HG02642 (cell line): ENCODE results near the gene ZDHHC1.

Experiments
- ATAC-seq: cut with Tn5 transposase; IDR thresholded peaks from one replicate; pipeline ENCODE4 v1.9.1; 2021; ENCODE audit warnings: mild to moderate bottlenecking; ENCODE audit not compliant: unreplicated experiment, poor library complexity

The ZDHHC1 gene

DNA sequence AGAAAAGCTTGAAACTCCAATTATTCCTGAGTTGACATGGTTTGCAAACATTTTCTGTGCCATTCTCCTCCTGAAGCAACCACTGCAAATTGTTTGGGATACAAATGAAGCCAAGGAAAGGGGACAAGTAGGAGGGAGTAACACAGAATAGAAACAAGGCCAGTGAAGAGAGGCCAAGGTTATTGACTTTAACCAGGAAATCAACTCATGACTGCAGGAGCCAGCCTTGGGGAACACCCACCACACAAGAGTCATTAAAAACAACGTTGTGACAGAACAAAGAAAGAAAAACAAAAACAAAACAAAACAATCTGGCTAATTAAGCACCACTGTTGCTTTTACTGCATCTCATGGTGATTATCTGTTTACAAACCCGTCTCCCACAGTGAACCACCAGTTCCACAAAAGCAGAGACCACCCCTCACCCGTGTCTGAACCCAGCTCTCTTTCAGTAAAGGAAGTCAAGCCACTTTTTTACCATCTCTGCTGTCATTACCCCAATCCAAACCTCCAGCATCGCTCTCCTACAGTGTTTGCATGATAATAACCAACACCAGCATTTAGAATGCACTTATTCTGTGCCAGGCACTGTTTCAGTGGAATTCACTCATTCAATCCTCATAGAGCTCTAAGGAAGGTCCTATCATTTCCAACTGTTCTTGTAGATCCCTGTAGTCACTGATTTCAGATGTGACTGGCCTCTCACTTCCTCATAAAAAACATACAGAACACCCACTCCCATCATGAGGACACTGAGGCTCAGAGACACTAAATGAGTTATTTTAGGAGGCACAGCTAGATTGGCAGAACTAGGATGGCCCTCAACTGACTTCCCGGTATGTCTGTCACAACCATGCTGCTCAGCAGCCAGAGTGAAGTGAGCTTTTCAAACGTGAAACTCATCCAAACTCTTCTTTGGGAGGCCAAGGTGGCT lies 2.0 kb downstream of the ZDHHC1 start:
- ATAC-seq, result no peak

GRCh38 chr16:67412294-67412693 lies 4.0 kb downstream of the ZDHHC1 start:
- no peak for ATAC-seq

DNA sequence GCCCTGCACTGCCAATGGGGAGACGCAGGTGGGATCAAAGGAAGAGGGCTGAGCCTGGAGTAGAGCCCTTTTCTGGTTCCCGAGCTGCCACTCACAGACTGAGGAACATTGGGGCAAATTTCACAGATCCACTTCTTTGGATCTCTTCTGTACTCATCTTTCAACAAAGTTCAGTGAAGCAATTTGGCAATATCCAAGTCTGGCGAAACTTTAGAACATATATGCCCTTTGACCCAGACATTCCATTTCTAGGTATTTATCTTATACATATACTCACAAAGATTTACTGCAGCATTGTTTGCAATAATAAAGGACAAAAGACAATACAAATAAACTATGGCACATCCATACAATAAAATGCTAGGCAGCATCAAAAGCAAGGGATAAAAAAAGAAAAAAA lies 4.9 kb downstream of the ZDHHC1 start:
- ATAC-seq, result no peak

GRCh38 chr16:67409631-67410030 lies 6.6 kb downstream of the ZDHHC1 start:
- ATAC-seq, result no peak

DNA sequence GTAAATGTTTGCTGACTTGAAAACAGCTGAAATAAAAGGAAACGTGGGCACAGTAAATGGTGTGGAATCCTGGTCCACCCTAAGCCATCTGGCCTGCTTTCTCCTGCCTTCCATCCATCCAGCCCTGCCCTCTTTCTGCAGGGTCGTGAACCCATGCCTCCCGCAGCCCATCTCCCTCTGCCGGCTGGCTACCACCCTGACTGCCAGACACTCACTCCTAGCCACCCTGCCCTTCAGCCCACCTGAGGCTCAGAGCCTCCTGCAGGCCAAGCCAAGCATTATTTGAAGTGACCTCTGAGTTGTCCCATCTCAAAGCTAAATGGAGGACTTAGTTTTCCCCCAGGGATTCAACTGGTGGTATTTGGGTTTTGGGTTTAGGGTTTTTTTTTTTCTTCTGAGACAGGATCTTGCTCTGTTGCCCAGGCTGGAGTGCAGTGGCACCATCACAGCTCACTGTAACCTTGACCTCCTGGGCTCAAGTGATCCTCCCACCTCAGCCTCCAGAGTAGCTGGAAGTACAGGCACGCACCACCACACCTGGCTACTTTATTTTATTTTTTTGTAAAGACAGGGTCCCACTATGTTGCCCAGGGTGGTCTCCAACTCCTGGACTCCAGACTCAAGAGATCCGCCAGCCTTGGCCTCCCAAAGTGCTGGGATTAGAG lies 8.4 kb downstream of the ZDHHC1 start:
- ATAC-seq, result no peak

- no peak for ATAC-seq
Measured at GRCh38 chr16:67407176-67407787, 9.0 kb downstream of the ZDHHC1 start.

GRCh38 chr16:67406111-67406971 lies 9.9 kb downstream of the ZDHHC1 start:
- no peak for ATAC-seq

- no peak for ATAC-seq
Measured at GRCh38 chr16:67405336-67405735, 10.9 kb downstream of the ZDHHC1 start.

GRCh38 chr16:67404740-67405226 lies 11.5 kb downstream of the ZDHHC1 start:
- ATAC-seq, result no peak

DNA sequence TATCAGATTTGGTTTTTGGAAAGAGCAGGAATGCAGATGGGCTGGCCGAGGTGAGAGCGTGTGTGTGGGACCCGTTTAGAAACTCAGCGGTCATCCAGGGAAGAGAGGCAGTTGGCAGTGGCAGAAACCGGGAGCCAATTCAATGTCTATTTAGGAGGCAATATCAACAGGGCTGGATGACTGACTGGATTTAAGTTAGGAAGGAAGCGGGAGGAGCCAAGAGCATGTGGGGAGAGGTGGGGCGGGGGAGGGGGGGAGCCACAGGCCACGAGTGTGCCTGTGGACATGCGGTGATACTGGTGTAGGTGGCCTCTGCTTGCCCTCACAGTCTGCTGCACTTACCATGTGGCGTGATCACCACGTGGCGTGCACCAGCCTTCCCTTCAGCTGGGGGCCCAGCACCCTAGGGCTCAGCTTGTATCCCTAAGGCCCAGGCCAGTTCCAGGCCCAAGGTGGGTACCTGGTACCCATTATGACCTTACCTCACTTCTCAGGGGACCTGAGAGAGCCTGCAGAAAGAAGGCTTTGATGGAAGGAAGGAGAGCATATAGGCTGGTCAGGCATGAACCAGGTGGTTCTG lies 12.2 kb downstream of the ZDHHC1 start:
- ATAC-seq, result no peak

- ATAC-seq, result no peak
Measured at GRCh38 chr16:67400901-67401300, 15.4 kb downstream of the ZDHHC1 start.

DNA sequence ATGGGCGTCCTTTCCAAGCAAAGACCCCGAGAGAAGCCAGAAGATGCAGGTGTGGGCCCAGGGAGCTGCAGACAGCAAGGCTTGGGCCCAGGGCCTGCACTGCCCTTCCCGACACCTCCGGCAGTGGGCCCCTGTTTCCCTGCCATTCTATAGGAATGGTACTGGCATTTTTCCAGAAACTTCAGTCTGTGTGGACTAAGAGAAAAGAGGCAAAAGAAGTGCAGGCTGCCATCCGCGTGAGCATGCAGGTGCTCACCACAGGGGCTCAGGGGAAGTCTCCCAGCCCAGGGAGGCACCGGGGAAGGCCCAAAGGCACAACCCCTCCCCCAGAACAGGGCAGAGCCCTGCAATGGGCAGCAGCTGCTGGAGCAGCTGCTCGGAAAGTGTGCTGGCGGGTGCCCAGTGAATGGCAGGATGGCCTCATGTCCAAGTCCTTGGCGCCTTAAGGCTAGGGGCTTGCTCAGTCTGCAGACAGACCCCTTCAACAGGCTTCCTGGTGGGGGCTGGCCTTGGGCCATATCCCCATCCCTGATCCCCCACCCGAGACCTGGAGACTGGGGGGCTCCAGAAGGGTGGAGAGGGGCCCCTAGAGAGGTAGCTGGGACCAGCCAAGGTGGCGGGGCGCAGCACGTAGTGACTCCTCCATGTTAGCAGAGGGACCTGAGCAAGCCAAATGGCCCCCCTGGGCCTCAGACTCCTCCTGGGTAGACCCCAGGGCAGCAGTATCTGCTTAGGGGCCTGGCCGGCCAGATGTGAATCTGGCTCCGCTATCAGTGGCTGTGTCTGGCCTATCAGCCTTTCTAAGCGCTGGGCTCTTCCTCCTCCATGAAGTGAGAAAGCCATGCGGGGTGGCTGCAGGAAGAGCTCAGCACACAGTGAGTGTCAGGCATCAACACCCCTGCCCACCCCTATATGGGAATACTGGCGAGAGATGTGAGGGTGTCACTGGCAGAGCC lies 16.2 kb downstream of the ZDHHC1 start:
- no peak for ATAC-seq

DNA sequence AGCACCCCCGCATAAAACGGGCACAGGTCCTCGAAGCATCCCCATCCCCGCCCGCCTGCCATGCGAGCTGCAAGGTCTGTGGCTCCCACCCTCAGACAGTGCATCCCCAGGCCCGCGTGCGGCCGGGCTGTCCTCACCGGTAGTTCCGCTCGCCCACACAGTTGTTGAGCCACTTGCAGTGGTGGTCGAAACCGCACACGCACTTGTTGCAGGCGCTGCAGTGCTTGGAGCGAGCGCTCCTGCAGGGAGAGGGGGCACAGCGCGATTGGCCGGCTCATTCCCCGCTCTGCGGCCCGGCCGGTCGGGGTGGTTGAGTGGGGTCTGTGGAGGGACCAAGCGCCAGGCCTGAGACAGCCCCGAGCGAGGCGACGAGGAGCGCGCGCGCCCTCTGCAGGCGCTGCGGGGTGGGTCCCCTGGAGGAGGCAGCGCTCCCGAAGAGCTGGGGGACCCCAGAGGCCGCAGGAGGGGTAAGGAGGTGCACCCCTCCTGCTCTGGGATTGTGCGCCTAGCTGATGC lies 17.0 kb downstream of the ZDHHC1 start:
- no peak for ATAC-seq

- no peak for ATAC-seq
Measured at GRCh38 chr16:67398546-67399217, 17.6 kb downstream of the ZDHHC1 start.

- ATAC-seq, result no peak
Measured at GRCh38 chr16:67397812-67398545, 18.3 kb downstream of the ZDHHC1 start.

- no peak for ATAC-seq
Measured at GRCh38 chr16:67397036-67397801, 19.1 kb downstream of the ZDHHC1 start.
